ENCODE results near the gene FER.

GRCh38 chr5:108998216-108998615 is 250.5 kb downstream of the FER start:
- TF ChIP-seq CTCF (IDR thresholded peaks at IDR 0.05) (no peak), POLR2AphosphoS5 (IDR thresholded peaks at IDR 0.05) (no peak)
